ENCODE measurements around the gene APOBEC4. TPM values are rescaled to one million over a fixed set of nuclear protein-coding genes. Genes with fewer than 3 reads are reported as not detected.

The APOBEC4 gene
- total RNA-seq, 1 donor: not detected

GRCh38 chr1:183694755-183695154 is 41.6 kb upstream of the APOBEC4 start:
- H3K4me1 ChIP-seq (ENCODE audit: insufficient read depth, low read length): no peaks in the 10 kb centered on the region
- H3K4me3 ChIP-seq (ENCODE audit: insufficient read depth, low read length): no peak overlapping the region
- no peaks in the 10 kb centered on the region for H3K36me3 ChIP-seq (ENCODE audit: insufficient read depth, low read length)
- no peak overlapping the region for H3K27ac ChIP-seq (ENCODE audit: low read depth, low read length)
- H3K9me3 ChIP-seq (ENCODE audit: low read depth, low read length): no peaks in the 10 kb centered on the region
- no peak overlapping the region for H2AFZ ChIP-seq (ENCODE audit: low read length)
- no peaks in the 10 kb centered on the region for H4K20me1 ChIP-seq (ENCODE audit: insufficient read depth, low read length)
- TF ChIP-seq CTCF (IDR thresholded peaks at IDR 0.05; ENCODE audit: extremely low read depth, low read depth, low read length): no peak
- no peaks in the 10 kb centered on the region for H3K79me2 ChIP-seq (ENCODE audit: insufficient read depth, low read length)
- H3K27me3 ChIP-seq (ENCODE audit: insufficient read depth, low read length): no peaks in the 10 kb centered on the region
- H3K4me2 ChIP-seq (ENCODE audit: insufficient read depth, low read length): no peak overlapping the region
- DNase-seq (ENCODE audit: insufficient read length, low spot score, missing footprints): no peak

- DNase-seq (ENCODE audit: insufficient read length, low spot score, missing footprints): no peak
- Histone ChIP-seq H3K9me3 (ENCODE audit: low read depth, low read length) (no peaks in the 10 kb centered on the region), H2AFZ (ENCODE audit: low read length) (no peak overlapping the region), H3K27ac (ENCODE audit: low read depth, low read length) (no peak overlapping the region), H4K20me1 (ENCODE audit: insufficient read depth, low read length) (no peaks in the 10 kb centered on the region), H3K4me3 (ENCODE audit: insufficient read depth, low read length) (no peak overlapping the region), H3K4me2 (ENCODE audit: insufficient read depth, low read length) (no peak overlapping the region), H3K27me3 (ENCODE audit: insufficient read depth, low read length) (no peaks in the 10 kb centered on the region), H3K4me1 (ENCODE audit: insufficient read depth, low read length) (no peaks in the 10 kb centered on the region), H3K36me3 (ENCODE audit: insufficient read depth, low read length) (no peaks in the 10 kb centered on the region), H3K79me2 (ENCODE audit: insufficient read depth, low read length) (no peaks in the 10 kb centered on the region)
- TF ChIP-seq CTCF (IDR thresholded peaks at IDR 0.05; ENCODE audit: extremely low read depth, low read depth, low read length): no peak
These were observed 41.0 kb upstream of the APOBEC4 start for GRCh38 chr1:183694066-183694465.

GRCh38 chr1:183693521-183693920 is 40.4 kb upstream of the APOBEC4 start:
- no peaks in the 10 kb centered on the region for H3K79me2 ChIP-seq (ENCODE audit: insufficient read depth, low read length)
- TF ChIP-seq CTCF (IDR thresholded peaks at IDR 0.05; ENCODE audit: extremely low read depth, low read depth, low read length): no peak
- no peaks in the 10 kb centered on the region for H3K27me3 ChIP-seq (ENCODE audit: insufficient read depth, low read length)
- H3K4me2 ChIP-seq (ENCODE audit: insufficient read depth, low read length): no peak overlapping the region
- no peak overlapping the region for H3K4me3 ChIP-seq (ENCODE audit: insufficient read depth, low read length)
- no peaks in the 10 kb centered on the region for H4K20me1 ChIP-seq (ENCODE audit: insufficient read depth, low read length)
- H3K4me1 ChIP-seq (ENCODE audit: insufficient read depth, low read length): no peaks in the 10 kb centered on the region
- no peak overlapping the region for H3K27ac ChIP-seq (ENCODE audit: low read depth, low read length)
- H2AFZ ChIP-seq (ENCODE audit: low read length): no peak overlapping the region
- no peak for DNase-seq (ENCODE audit: insufficient read length, low spot score, missing footprints)
- H3K9me3 ChIP-seq (ENCODE audit: low read depth, low read length): no peaks in the 10 kb centered on the region
- H3K36me3 ChIP-seq (ENCODE audit: insufficient read depth, low read length): no peaks in the 10 kb centered on the region

- DNase-seq (ENCODE audit: insufficient read length, low spot score, missing footprints): no peak
- no peak for TF ChIP-seq CTCF (IDR thresholded peaks at IDR 0.05; ENCODE audit: extremely low read depth, low read depth, low read length)
- no peaks in the 10 kb centered on the region for H4K20me1 ChIP-seq (ENCODE audit: insufficient read depth, low read length)
- no peaks in the 10 kb centered on the region for H3K36me3 ChIP-seq (ENCODE audit: insufficient read depth, low read length)
- no peak overlapping the region for H3K4me3 ChIP-seq (ENCODE audit: insufficient read depth, low read length)
- H3K27me3 ChIP-seq (ENCODE audit: insufficient read depth, low read length): no peaks in the 10 kb centered on the region
- no peak overlapping the region for H3K4me2 ChIP-seq (ENCODE audit: insufficient read depth, low read length)
- no peak overlapping the region for H2AFZ ChIP-seq (ENCODE audit: low read length)
- H3K27ac ChIP-seq (ENCODE audit: low read depth, low read length): no peak overlapping the region
- H3K4me1 ChIP-seq (ENCODE audit: insufficient read depth, low read length): no peaks in the 10 kb centered on the region
- H3K79me2 ChIP-seq (ENCODE audit: insufficient read depth, low read length): no peaks in the 10 kb centered on the region
- no peaks in the 10 kb centered on the region for H3K9me3 ChIP-seq (ENCODE audit: low read depth, low read length)
These were observed 36.7 kb upstream of the APOBEC4 start for GRCh38 chr1:183689762-183690204.

Data from osteoblast (primary cell).